IMR-90 (cell line): ENCODE data around the gene SYT17. TPM values are rescaled to one million over a fixed set of nuclear protein-coding genes. Genes with fewer than 3 reads are reported as not detected.

Experiments
- ATAC-seq: fragments of 200-7000 bp; cut with Tn5 transposase; 2 replicates; pipeline ENCODE4 v1.9.1; 2020; ENCODE audit warnings: low read depth, mild to moderate bottlenecking, moderate library complexity
- BruUV-seq: library from RNA; stranded (reverse); fragments of 400-500 nt; replicated peaks from 2 replicates; lab custom pipeline; 2021; lab: Mats Ljungman, UMichigan
- CTCF ChIA-PET: fragments of 300-600 bp; formaldehyde crosslinking; extraction: SDS; loops from one replicate; lab custom pipeline; 2021; ENCODE audit warnings: antibody characterized with exemption; lab: Yijun Ruan, JAX
- POLR2A ChIA-PET: fragments of 300-600 bp; sonication (Branson Sonifier 250); formaldehyde crosslinking; loops from one replicate; lab custom pipeline; 2022; ENCODE audit warnings: antibody characterized with exemption; ENCODE audit not compliant: unreplicated experiment; lab: Charles Lee
- DNase-seq: peaks from one replicate; pipeline ENCODE4 v3.0.0; 2013
- H2AFZ ChIP-seq: replicated peaks from 2 replicates; pipeline ENCODE3; 2013; ENCODE audit warnings: low read length, mild to moderate bottlenecking; ENCODE audit not compliant: poor library complexity
- H2AK5ac ChIP-seq: 2 replicates; pipeline ENCODE4 v1.6.1; 2013; ENCODE audit warnings: low read depth, low read length, inconsistent platforms
- H2AK9ac ChIP-seq: replicated peaks from 2 replicates; pipeline ENCODE3; 2013; ENCODE audit warnings: mild to moderate bottlenecking, low read depth, low read length, moderate library complexity; ENCODE audit not compliant: poor library complexity
- H2BK120ac ChIP-seq: 2 replicates; pipeline ENCODE4 v1.6.1; 2013; ENCODE audit warnings: low read depth, low read length, inconsistent platforms
- H2BK15ac ChIP-seq: 3 replicates; pipeline ENCODE4 v1.6.1; 2013; ENCODE audit warnings: low read depth, low read length, inconsistent platforms
- H2BK20ac ChIP-seq: 2 replicates; pipeline ENCODE4 v1.6.1; 2013; ENCODE audit warnings: low read depth, mild to moderate bottlenecking, inconsistent platforms, low read length, moderate library complexity
- H2BK5ac ChIP-seq: 2 replicates; pipeline ENCODE4 v1.6.1; 2013; ENCODE audit warnings: mild to moderate bottlenecking, low read depth, low read length, inconsistent platforms; ENCODE audit not compliant: poor library complexity, severe bottlenecking
- H3K14ac ChIP-seq: replicated peaks from 2 replicates; pipeline ENCODE4 v1.6.1; 2013; ENCODE audit warnings: low read depth, low read length, inconsistent platforms
- H3K18ac ChIP-seq: 2 replicates; pipeline ENCODE4 v1.6.1; 2013; ENCODE audit warnings: low read depth, low read length, control low read depth
- H3K23ac ChIP-seq: 2 replicates; pipeline ENCODE4 v1.6.1; 2013; ENCODE audit warnings: low read depth, low read length, inconsistent platforms
- H3K27ac ChIP-seq: 2 replicates; pipeline ENCODE4 v1.5.1; 2013; ENCODE audit warnings: mild to moderate bottlenecking, control low read depth, low read length; ENCODE audit not compliant: insufficient read depth
- H3K27me3 ChIP-seq: 2 replicates; pipeline ENCODE4 v1.6.1; 2013; ENCODE audit warnings: low read length; ENCODE audit not compliant: control insufficient read depth, insufficient read depth
- H3K36me3 ChIP-seq: 2 replicates; pipeline ENCODE4 v1.6.1; 2013; ENCODE audit warnings: low read length, mixed read lengths; ENCODE audit not compliant: control insufficient read depth, insufficient read depth
- H3K4ac ChIP-seq: 2 replicates; pipeline ENCODE4 v1.6.1; 2013; ENCODE audit warnings: low read depth, low read length, inconsistent platforms
- H3K4me1 ChIP-seq: 2 replicates; pipeline ENCODE4 v1.6.1; 2013; ENCODE audit warnings: low read length, mixed read lengths; ENCODE audit not compliant: control insufficient read depth, insufficient read depth
- H3K4me2 ChIP-seq: 2 replicates; pipeline ENCODE4 v1.6.1; 2013; ENCODE audit warnings: low read depth, mild to moderate bottlenecking, control low read depth, low read length, moderate library complexity
- H3K4me3 ChIP-seq: 2 replicates; pipeline ENCODE4 v1.5.1; 2013; ENCODE audit warnings: low read depth, mild to moderate bottlenecking, control low read depth, low read length, moderate library complexity; ENCODE audit not compliant: insufficient read depth
- H3K56ac ChIP-seq: 2 replicates; pipeline ENCODE4 v1.6.1; 2013; ENCODE audit warnings: low read length, inconsistent platforms; ENCODE audit not compliant: insufficient read depth; ENCODE audit errors: extremely low read depth
- H3K79me1 ChIP-seq, 2 experiments: 2 replicates each; pipeline ENCODE4 v1.6.1; 2013; ENCODE audit warnings: low read length in 2 of 2, inconsistent platforms in 1 of 2, low read depth in 1 of 2
- H3K9ac ChIP-seq: 2 replicates; pipeline ENCODE4 v1.6.1; 2013; ENCODE audit warnings: low read depth, low read length, control low read depth
- H3K9me1 ChIP-seq: 2 replicates; pipeline ENCODE4 v1.6.1; 2013; ENCODE audit warnings: low read length, inconsistent platforms; ENCODE audit not compliant: insufficient read depth
- H3K9me3 ChIP-seq: 2 replicates; pipeline ENCODE4 v1.6.1; 2013; ENCODE audit warnings: low read length; ENCODE audit not compliant: control insufficient read depth, insufficient read depth
- H4K20me1 ChIP-seq: 2 replicates; pipeline ENCODE4 v1.6.1; 2013; ENCODE audit warnings: low read length, inconsistent platforms; ENCODE audit not compliant: insufficient read depth
- H4K5ac ChIP-seq: 2 replicates; pipeline ENCODE4 v1.6.1; 2013; ENCODE audit warnings: mild to moderate bottlenecking, low read depth, low read length, control low read depth
- H4K8ac ChIP-seq, 2 experiments: 2 replicates each; pipeline ENCODE4 v1.6.1; 2013; ENCODE audit warnings: low read depth in 2 of 2, low read length in 2 of 2, control low read depth in 1 of 2, inconsistent platforms in 1 of 2
- H4K91ac ChIP-seq: 2 replicates; pipeline ENCODE4 v1.6.1; 2013; ENCODE audit warnings: low read depth, low read length, inconsistent platforms; ENCODE audit not compliant: insufficient read depth
- BHLHE40 ChIP-seq: fragments of 150-350 bp; IDR thresholded peaks from 2 replicates; pipeline ENCODE4 v1.6.1; 2016; ENCODE audit warnings: mild to moderate bottlenecking, low read depth, low read length
- CEBPB ChIP-seq: IDR thresholded peaks from 2 replicates; pipeline ENCODE4 v1.6.1; 2012; ENCODE audit warnings: low read depth, low read length, improper control_type of control experiment
- CHD1 ChIP-seq: IDR thresholded peaks from 2 replicates; pipeline ENCODE4 v1.6.1; 2012; ENCODE audit warnings: low read depth, low read length, improper control_type of control experiment
- FOS ChIP-seq: fragments of 150-350 bp; IDR thresholded peaks from 2 replicates; pipeline ENCODE4 v1.6.1; 2016; ENCODE audit warnings: low read depth, low read length
- MAFK ChIP-seq: IDR thresholded peaks from 2 replicates; pipeline ENCODE4 v1.6.1; 2012; ENCODE audit warnings: low read depth, low read length, improper control_type of control experiment
- MAZ ChIP-seq: IDR thresholded peaks from 2 replicates; pipeline ENCODE4 v1.6.1; 2012; ENCODE audit warnings: low read depth, mild to moderate bottlenecking, low read length, improper control_type of control experiment, moderate library complexity, borderline replicate concordance
- MXI1 ChIP-seq: IDR thresholded peaks from 2 replicates; pipeline ENCODE4 v1.6.1; 2012; ENCODE audit warnings: low read depth, mild to moderate bottlenecking, low read length, moderate library complexity, borderline replicate concordance
- NFE2L2 ChIP-seq: fragments of 150-350 bp; IDR thresholded peaks from 2 replicates; pipeline ENCODE4 v1.6.1; 2016; ENCODE audit warnings: low read depth, mild to moderate bottlenecking, low read length
- POLR2A ChIP-seq: IDR thresholded peaks from 2 replicates; pipeline ENCODE4 v1.6.1; 2012; ENCODE audit warnings: mild to moderate bottlenecking, low read depth, low read length
- RAD21 ChIP-seq: IDR thresholded peaks from 2 replicates; pipeline ENCODE4 v1.6.1; 2012; ENCODE audit warnings: low read length, improper control_type of control experiment
- RCOR1 ChIP-seq: IDR thresholded peaks from 2 replicates; pipeline ENCODE4 v1.6.1; 2012; ENCODE audit warnings: mild to moderate bottlenecking, low read length, improper control_type of control experiment; ENCODE audit not compliant: insufficient replicate concordance
- RFX5 ChIP-seq: IDR thresholded peaks from 2 replicates; pipeline ENCODE4 v1.8.0; 2012; ENCODE audit warnings: low read depth, mild to moderate bottlenecking, low read length, moderate library complexity
- SMC3 ChIP-seq: fragments of 150-350 bp; IDR thresholded peaks from 2 replicates; pipeline ENCODE4 v1.6.1; 2016; ENCODE audit warnings: low read depth, mild to moderate bottlenecking, antibody characterized with exemption, low read length, moderate library complexity
- WGBS, 2 experiments: methylation state at CpG; one replicate each; pipeline versions ENCODE4 v1.1.5 to v1.1.7; 2013; ENCODE audit warnings: missing lambda C conversion rate in 2 of 2; ENCODE audit not compliant: insufficient read length in 1 of 2; ENCODE audit errors: extremely low coverage in 2 of 2; 5-methylcytosine and 5-hydroxymethylcytosine counted together
- dilution Hi-C: fragments of 300-500 bp; cut with HindIII; formaldehyde crosslinking; loops from one replicate; pipeline ENCODE4 v1.14.3; 2018; ENCODE audit warnings: low sequenced_read_pairs; ENCODE audit not compliant: unreplicated experiment
- in situ Hi-C: fragments of 300-500 bp; cut with MboI; formaldehyde crosslinking; loops from 3 replicates; pipeline ENCODE4 v1.14.3; 2019; ENCODE audit warnings: low sequenced_read_pairs, inconsistent platforms, mixed read lengths
- intact Hi-C: fragments of 100-400 bp; cut with micrococcal nuclease; formaldehyde crosslinking; loops from 2 replicates; pipeline ENCODE4 v1.10.0; 2022
- polyA plus RNA-seq, 3 experiments: library from polyadenylated mRNA; depleted of rRNA; stranded (reverse); fragments of >200 nt; gene quantifications; 2 replicates each; pipeline ENCODE4 v1.2.3, GENCODE V29; 2012; ENCODE audit warnings: low replicate concordance in 1 of 3
- total RNA-seq: library from RNA; depleted of rRNA; stranded (reverse); fragments of >200 nt; gene quantifications from 2 replicates; pipeline ENCODE4 v1.2.3, GENCODE V29; 2012
- TF ChIP-seq, protein P1 (sequence below): fragments of 150-350 bp; IDR thresholded peaks from 2 replicates; pipeline ENCODE4 v1.6.1; 2017; ENCODE audit warnings: mild to moderate bottlenecking, antibody characterized with exemption, low read length, low read depth
- TF ChIP-seq, protein P2 (sequence below): conservative IDR thresholded peaks from 2 replicates; pipeline ENCODE4 v1.5.1; 2012; ENCODE audit warnings: mild to moderate bottlenecking, low read depth, low read length, improper control_type of control experiment
- TF ChIP-seq, protein P3 (sequence below): fragments of 150-350 bp; IDR thresholded peaks from 2 replicates; pipeline ENCODE4 v1.6.1; 2016; ENCODE audit warnings: low read depth, mild to moderate bottlenecking, low read length, moderate library complexity, borderline replicate concordance

The SYT17 gene
- total and polyA plus RNA-seq, 2 of the 4 experiments (the other 2 are of a cell fraction): not detected

DNA sequence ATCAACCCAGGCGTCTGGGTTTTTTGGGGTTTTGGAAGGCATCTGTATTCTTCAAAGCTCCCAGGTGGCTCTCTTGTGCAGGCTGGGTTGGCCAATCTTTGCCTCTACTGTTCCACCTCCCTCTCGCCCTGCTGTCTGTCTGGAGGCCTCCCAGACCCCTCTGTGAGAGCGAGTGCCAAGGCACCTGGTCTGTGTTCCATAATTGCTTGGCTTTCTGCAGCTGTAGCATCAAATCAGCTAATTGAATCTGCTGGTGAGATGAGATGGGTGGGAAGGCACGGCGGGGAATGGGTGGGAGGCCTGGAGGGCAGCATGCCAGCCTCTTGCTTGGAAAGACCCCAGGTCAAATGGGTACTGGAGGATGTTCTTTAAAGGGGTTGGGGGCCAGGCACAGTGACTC, 64.9 kb downstream of the SYT17 start:
- Histone ChIP-seq H4K5ac (no peak overlapping the region), H3K27ac (no peak overlapping the region), H2BK15ac (no peak overlapping the region), H3K79me1 (no peaks in the 10 kb centered on the region), H4K8ac (no peak overlapping the region), H2BK120ac (no peak overlapping the region), H3K56ac (no peak overlapping the region), H3K9me1 (no peaks in the 10 kb centered on the region), H3K14ac (no peak overlapping the region), H2AK9ac (no peak overlapping the region), H3K27me3 (no peaks in the 10 kb centered on the region), H3K36me3 (no peaks in the 10 kb centered on the region), H2AFZ (no peak overlapping the region), H2BK5ac (no peak overlapping the region), H3K4me1 (no peaks in the 10 kb centered on the region), H3K9me3 (peaks cover 2% of the 10 kb centered on the region; the same call in 1 of the 2 replicates), H4K20me1 (no peaks in the 10 kb centered on the region), H3K23ac (no peak overlapping the region), H3K4ac (no peak overlapping the region), H2AK5ac (no peak overlapping the region), H2BK20ac (no peak overlapping the region), H4K91ac (no peak overlapping the region), H3K9ac (no peak overlapping the region), H3K4me3 (no peak overlapping the region), H3K4me2 (no peak overlapping the region), H3K18ac (no peak overlapping the region)
- dilution Hi-C loops: no loop called here
- DNase-seq: no peak
- intact Hi-C loops: no loop called here
- POLR2A ChIA-PET: no interaction called here
- no peak for ATAC-seq
- WGBS, 2 experiments: 17% methylated on average over 1 of the region's 5 CpGs; no CpG with 5 or more reads in 1 of the 2 experiments
- in situ Hi-C loops: no loop called here
- no peak for TF ChIP-seq MAFK
- no peak for TF ChIP-seq RFX5
- TF ChIP-seq FOS: no peak
- TF ChIP-seq, protein P1, sequence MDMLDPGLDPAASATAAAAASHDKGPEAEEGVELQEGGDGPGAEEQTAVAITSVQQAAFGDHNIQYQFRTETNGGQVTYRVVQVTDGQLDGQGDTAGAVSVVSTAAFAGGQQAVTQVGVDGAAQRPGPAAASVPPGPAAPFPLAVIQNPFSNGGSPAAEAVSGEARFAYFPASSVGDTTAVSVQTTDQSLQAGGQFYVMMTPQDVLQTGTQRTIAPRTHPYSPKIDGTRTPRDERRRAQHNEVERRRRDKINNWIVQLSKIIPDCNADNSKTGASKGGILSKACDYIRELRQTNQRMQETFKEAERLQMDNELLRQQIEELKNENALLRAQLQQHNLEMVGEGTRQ: no peak
- TF ChIP-seq, protein P2, sequence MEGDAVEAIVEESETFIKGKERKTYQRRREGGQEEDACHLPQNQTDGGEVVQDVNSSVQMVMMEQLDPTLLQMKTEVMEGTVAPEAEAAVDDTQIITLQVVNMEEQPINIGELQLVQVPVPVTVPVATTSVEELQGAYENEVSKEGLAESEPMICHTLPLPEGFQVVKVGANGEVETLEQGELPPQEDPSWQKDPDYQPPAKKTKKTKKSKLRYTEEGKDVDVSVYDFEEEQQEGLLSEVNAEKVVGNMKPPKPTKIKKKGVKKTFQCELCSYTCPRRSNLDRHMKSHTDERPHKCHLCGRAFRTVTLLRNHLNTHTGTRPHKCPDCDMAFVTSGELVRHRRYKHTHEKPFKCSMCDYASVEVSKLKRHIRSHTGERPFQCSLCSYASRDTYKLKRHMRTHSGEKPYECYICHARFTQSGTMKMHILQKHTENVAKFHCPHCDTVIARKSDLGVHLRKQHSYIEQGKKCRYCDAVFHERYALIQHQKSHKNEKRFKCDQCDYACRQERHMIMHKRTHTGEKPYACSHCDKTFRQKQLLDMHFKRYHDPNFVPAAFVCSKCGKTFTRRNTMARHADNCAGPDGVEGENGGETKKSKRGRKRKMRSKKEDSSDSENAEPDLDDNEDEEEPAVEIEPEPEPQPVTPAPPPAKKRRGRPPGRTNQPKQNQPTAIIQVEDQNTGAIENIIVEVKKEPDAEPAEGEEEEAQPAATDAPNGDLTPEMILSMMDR: no peak
- TF ChIP-seq NFE2L2: no peak
- TF ChIP-seq SMC3: no peak
- TF ChIP-seq CEBPB: no peak
- no peak for TF ChIP-seq RCOR1
- no peak for TF ChIP-seq POLR2A
- TF ChIP-seq MAZ: no peak
- no peak for TF ChIP-seq RAD21
- no peak for TF ChIP-seq BHLHE40
- no peak for TF ChIP-seq CHD1
- TF ChIP-seq MXI1: no peak
- TF ChIP-seq, protein P3, sequence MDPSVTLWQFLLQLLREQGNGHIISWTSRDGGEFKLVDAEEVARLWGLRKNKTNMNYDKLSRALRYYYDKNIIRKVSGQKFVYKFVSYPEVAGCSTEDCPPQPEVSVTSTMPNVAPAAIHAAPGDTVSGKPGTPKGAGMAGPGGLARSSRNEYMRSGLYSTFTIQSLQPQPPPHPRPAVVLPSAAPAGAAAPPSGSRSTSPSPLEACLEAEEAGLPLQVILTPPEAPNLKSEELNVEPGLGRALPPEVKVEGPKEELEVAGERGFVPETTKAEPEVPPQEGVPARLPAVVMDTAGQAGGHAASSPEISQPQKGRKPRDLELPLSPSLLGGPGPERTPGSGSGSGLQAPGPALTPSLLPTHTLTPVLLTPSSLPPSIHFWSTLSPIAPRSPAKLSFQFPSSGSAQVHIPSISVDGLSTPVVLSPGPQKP: no peak
- CTCF ChIA-PET: no interaction called here
- no TSS peak for BruUV-seq
